Measurements from ENCODE around the gene ORC6.

The ORC6 gene, protein sequence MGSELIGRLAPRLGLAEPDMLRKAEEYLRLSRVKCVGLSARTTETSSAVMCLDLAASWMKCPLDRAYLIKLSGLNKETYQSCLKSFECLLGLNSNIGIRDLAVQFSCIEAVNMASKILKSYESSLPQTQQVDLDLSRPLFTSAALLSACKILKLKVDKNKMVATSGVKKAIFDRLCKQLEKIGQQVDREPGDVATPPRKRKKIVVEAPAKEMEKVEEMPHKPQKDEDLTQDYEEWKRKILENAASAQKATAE

DNA sequence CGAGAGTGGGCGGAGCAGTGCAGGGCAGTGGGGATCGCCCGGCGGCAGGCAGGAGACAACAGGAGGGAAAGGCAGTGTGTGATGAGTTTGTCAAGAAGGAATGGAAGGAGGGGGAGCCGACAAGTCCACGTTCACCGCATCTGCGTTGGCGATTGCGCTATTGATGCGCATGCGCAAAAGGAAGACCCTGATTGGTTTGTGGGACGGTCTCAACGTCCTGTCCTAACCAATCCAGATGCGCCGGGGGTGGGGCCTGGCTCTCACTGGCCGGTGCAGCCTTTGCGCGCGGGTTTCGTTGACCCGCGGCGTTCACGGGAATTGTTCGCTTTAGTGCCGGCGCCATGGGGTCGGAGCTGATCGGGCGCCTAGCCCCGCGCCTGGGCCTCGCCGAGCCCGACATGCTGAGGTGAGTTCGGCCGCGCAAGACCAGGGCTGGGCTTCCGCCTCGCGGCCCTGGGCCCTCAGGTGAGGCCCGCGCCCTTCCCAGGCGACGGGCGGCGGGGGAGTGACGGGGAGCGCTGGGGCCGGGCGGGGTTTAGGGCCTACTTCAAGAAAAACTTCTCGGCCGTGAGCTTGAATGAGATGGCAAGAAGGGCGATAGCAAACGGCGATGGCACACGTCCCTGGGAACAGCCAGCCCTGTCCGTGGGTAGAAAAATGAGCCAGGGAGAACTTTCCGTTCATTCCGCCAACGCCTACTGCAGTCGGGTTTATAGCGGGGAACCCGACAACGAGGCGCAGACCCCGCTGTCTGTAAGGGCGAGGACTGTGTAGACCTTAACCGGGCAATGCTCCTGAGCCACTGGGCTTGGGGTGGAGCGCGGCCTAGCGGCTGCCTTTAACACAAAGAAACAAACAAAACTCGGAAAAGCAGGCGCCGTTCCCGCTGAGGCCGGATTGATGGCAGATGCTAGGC is at the start of gene ORC6:
Gene ORC6 (plus strand): TSS at position 295 of the 916 bp plus-strand sequence. CDS start 47 bp downstream, at position 342.
- Histone ChIP-seq H4K20me1 (ENCODE audit: control insufficient read depth, insufficient read depth, low read depth, low read length) (peaks cover 51% of the 10 kb centered on the region), H3K9me2 (replicated peaks; ENCODE audit: control insufficient read depth, low read length) (no peaks in the 10 kb centered on the region), H3K4me1 (ENCODE audit: control insufficient read depth, low read length) (peaks cover 46% of the 10 kb centered on the region), H3K4me2 (ENCODE audit: low read length) (peak within 1 kb of the TSS; percentile 83), H3K27ac (ENCODE audit: low read depth, low read length) (peak within 1 kb of the TSS; percentile 87), H3K9me3 (ENCODE audit: control insufficient read depth, insufficient read depth, low read length) (no peaks in the 10 kb centered on the region), H3K79me2 (ENCODE audit: control insufficient read depth, low read length) (peaks cover 86% of the 10 kb centered on the region), H3K4me3 (ENCODE audit: low read length) (peak within 1 kb of the TSS; percentile 95), H3K27me3 (ENCODE audit: control insufficient read depth, low read length) (no peaks in the 10 kb centered on the region), H3K36me3 (ENCODE audit: control insufficient read depth, low read length) (peaks cover 47% of the 10 kb centered on the region), H3F3A (ENCODE audit: control insufficient read depth, insufficient read depth) (peaks cover 17% of the 10 kb centered on the region)
- TF ChIP-seq, protein P1, sequence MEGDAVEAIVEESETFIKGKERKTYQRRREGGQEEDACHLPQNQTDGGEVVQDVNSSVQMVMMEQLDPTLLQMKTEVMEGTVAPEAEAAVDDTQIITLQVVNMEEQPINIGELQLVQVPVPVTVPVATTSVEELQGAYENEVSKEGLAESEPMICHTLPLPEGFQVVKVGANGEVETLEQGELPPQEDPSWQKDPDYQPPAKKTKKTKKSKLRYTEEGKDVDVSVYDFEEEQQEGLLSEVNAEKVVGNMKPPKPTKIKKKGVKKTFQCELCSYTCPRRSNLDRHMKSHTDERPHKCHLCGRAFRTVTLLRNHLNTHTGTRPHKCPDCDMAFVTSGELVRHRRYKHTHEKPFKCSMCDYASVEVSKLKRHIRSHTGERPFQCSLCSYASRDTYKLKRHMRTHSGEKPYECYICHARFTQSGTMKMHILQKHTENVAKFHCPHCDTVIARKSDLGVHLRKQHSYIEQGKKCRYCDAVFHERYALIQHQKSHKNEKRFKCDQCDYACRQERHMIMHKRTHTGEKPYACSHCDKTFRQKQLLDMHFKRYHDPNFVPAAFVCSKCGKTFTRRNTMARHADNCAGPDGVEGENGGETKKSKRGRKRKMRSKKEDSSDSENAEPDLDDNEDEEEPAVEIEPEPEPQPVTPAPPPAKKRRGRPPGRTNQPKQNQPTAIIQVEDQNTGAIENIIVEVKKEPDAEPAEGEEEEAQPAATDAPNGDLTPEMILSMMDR (IDR thresholded peaks at IDR 0.05; ENCODE audit: low read depth, low read length, poor library complexity, severe bottlenecking), result peak; percentile 87
- no peak for TF ChIP-seq EZH2phosphoT487 (IDR thresholded peaks at IDR 0.05; ENCODE audit: borderline replicate concordance, low read length)

DNA sequence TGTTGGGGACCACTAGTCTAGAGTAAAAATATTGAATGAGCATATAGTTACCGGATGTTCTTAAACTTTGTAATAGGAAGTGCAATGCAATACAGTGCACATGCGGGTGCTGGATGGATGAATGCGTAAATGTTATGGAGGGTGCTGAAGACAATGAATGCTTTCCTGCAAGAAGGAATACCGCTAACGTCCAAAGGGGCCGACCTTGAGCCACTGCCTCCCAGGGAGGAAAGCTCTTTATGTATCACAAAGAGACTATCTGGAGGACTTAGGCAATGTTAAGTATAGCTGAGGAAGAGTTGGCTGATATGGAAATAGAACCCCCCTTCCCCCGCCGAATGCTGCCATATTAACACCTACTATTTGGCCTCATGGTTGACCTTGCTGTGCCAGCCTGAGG is 40.8 kb upstream of the ORC6 start:
- Histone ChIP-seq H3K27me3 (ENCODE audit: control insufficient read depth, low read length) (no peaks in the 10 kb centered on the region), H3F3A (ENCODE audit: control insufficient read depth, insufficient read depth) (no peaks in the 10 kb centered on the region), H3K9me3 (ENCODE audit: control insufficient read depth, insufficient read depth, low read length) (no peaks in the 10 kb centered on the region), H3K4me2 (ENCODE audit: low read length) (no peak overlapping the region), H4K20me1 (ENCODE audit: control insufficient read depth, insufficient read depth, low read depth, low read length) (no peaks in the 10 kb centered on the region), H3K4me1 (ENCODE audit: control insufficient read depth, low read length) (no peaks in the 10 kb centered on the region), H3K27ac (ENCODE audit: low read depth, low read length) (no peak overlapping the region), H3K4me3 (ENCODE audit: low read length) (no peak overlapping the region), H3K79me2 (ENCODE audit: control insufficient read depth, low read length) (no peaks in the 10 kb centered on the region), H3K9me2 (replicated peaks; ENCODE audit: control insufficient read depth, low read length) (no peaks in the 10 kb centered on the region), H3K36me3 (ENCODE audit: control insufficient read depth, low read length) (no peaks in the 10 kb centered on the region)
- TF ChIP-seq EZH2phosphoT487 (IDR thresholded peaks at IDR 0.05; ENCODE audit: borderline replicate concordance, low read length), result no peak
- TF ChIP-seq, protein P1 (IDR thresholded peaks at IDR 0.05; ENCODE audit: low read depth, low read length, poor library complexity, severe bottlenecking), result no peak

DNA sequence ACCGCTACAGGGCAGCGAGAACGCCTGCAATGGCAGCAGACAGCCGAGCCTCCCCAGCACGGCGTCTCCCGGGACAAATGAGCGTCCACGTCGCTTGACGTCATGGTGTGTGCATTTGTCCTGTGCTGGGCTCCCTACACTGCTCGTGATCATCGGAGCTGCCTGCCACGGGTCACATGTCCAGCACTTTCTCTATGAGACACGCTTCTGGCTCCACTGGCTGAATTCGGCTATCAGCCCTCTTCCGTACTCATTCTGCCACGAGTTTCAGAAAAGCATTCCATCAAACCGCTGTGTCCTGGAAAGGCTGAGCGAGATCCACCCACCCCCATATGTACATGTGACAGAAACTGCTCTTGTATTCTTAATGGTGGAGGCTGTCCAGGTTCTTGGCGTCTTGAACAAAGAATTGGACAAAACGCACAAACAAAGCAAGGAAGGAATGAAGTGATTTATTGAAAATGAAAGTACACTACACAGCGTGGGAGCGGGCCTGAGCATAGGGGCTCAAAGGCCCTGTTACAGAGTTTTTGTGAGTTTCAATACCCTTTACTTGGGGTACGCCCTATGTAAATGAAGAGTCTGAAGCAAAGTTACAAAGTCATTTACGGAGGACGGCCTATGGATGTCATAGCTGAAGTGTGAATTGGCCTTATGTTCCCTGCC is 39.7 kb upstream of the ORC6 start:
- no peak overlapping the region for H3K27ac ChIP-seq (ENCODE audit: low read depth, low read length)
- H3K9me3 ChIP-seq (ENCODE audit: control insufficient read depth, insufficient read depth, low read length), result no peaks in the 10 kb centered on the region
- no peaks in the 10 kb centered on the region for H3K79me2 ChIP-seq (ENCODE audit: control insufficient read depth, low read length)
- H3K27me3 ChIP-seq (ENCODE audit: control insufficient read depth, low read length), result no peaks in the 10 kb centered on the region
- no peaks in the 10 kb centered on the region for H3K9me2 ChIP-seq (replicated peaks; ENCODE audit: control insufficient read depth, low read length)
- H3K4me2 ChIP-seq (ENCODE audit: low read length), result no peak overlapping the region
- TF ChIP-seq, protein P1 (IDR thresholded peaks at IDR 0.05; ENCODE audit: low read depth, low read length, poor library complexity, severe bottlenecking), result no peak
- TF ChIP-seq EZH2phosphoT487 (IDR thresholded peaks at IDR 0.05; ENCODE audit: borderline replicate concordance, low read length), result no peak
- H3F3A ChIP-seq (ENCODE audit: control insufficient read depth, insufficient read depth), result no peaks in the 10 kb centered on the region
- no peak overlapping the region for H3K4me3 ChIP-seq (ENCODE audit: low read length)
- no peaks in the 10 kb centered on the region for H3K36me3 ChIP-seq (ENCODE audit: control insufficient read depth, low read length)
- no peaks in the 10 kb centered on the region for H3K4me1 ChIP-seq (ENCODE audit: control insufficient read depth, low read length)
- no peaks in the 10 kb centered on the region for H4K20me1 ChIP-seq (ENCODE audit: control insufficient read depth, insufficient read depth, low read depth, low read length)
